GM12891 (cell line): Measurements from ENCODE around the gene DNAJC7.

ENCODE experiments used
- DNase-seq: peaks from one replicate; pipeline ENCODE4 v3.0.0; 2011; ENCODE audit warnings: low spot score; ENCODE audit not compliant: insufficient read length
- FAIRE-seq: peaks from 2 replicates; lab custom pipeline; 2011; peaks lifted over from hg19 to GRCh38; lab: Jason Lieb, UNC
- PAX5 ChIP-seq: IDR thresholded peaks from 2 replicates; pipeline ENCODE4 v1.6.1; 2011; ENCODE audit warnings: low read length, moderate library complexity, mild to moderate bottlenecking; ENCODE audit not compliant: insufficient read depth, severe bottlenecking
- POLR2A ChIP-seq: IDR thresholded peaks from 2 replicates; pipeline ENCODE4 v1.6.1; 2011; ENCODE audit warnings: low read depth, low read length, control low read depth
- POLR2AphosphoS5 ChIP-seq: IDR thresholded peaks from 2 replicates; pipeline ENCODE4 v1.6.1; 2011; ENCODE audit warnings: low read depth, low read length, control low read depth
- POU2F2 ChIP-seq: IDR thresholded peaks from 2 replicates; pipeline ENCODE4 v1.6.1; 2011; ENCODE audit warnings: low read depth, mild to moderate bottlenecking, control low read depth, low read length, moderate library complexity
- SPI1 ChIP-seq: IDR thresholded peaks from 2 replicates; pipeline ENCODE4 v1.6.1; 2011; ENCODE audit warnings: low read depth, low read length, control low read depth
- TAF1 ChIP-seq: IDR thresholded peaks from 2 replicates; pipeline ENCODE4 v1.6.1; 2011; ENCODE audit warnings: low read depth, low read length, control low read depth

Gene DNAJC7

DNA sequence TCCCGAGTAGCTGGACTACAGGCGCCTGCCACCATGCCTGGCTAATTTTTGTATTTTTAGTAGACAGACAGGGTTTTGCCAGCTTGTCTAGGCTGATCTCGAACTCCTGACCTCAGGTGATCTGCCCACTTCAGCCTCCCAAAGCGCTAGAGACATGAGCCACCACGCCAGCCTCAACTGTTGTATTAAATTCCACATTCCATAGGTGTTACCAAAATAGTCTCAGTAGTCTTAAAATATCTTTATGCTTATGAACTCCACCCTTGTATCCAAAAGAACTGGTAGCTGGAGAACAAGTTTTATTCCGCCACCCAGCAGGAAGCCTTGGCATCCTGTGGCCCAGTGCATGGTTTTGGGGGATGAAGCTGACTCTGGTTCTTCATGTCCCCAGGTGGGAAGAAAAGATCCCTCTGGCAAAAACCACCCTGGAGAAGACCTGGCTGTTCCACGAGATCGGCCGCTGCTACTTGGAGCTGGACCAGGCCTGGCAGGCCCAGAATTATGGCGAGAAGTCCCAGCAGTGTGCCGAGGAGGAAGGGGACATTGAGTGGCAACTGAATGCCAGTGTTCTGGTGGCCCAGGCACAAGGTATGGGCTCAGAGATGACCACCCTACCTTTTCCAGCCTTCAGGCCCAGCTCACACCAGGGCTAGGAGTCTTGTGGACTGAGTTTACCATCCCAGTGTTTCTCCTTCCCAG is 68.3 kb downstream of the DNAJC7 start:
- FAIRE-seq (no peak), DNase-seq (no peak)
- no peak for TF ChIP-seq POU2F2
- no peak for TF ChIP-seq SPI1
- no peak for TF ChIP-seq POLR2A
- no peak for TF ChIP-seq PAX5
- TF ChIP-seq TAF1: no peak
- TF ChIP-seq POLR2AphosphoS5: no peak

DNA sequence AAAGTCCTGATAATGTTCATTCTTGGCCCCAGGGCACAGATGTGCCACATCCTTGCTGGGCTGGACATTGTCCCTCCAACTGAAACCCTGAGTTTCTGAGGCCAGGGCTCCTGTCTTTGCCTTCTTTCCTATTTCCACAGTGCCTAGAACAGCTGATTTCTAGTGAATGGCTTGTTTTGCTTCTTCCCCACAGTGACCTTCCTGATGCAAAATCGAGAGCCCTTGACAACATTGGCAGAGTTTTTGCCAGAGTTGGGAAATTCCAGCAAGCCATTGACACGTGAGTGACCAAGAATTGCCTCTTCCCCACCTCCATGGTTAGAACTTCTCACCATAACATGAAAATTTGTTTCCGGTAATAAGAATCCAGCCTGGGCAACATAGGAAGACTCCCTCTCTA is 72.3 kb downstream of the DNAJC7 start:
- DNase-seq: no peak
- TF ChIP-seq POLR2A: no peak
- no peak for TF ChIP-seq TAF1
- no peak for TF ChIP-seq POU2F2
- no peak for FAIRE-seq

DNA sequence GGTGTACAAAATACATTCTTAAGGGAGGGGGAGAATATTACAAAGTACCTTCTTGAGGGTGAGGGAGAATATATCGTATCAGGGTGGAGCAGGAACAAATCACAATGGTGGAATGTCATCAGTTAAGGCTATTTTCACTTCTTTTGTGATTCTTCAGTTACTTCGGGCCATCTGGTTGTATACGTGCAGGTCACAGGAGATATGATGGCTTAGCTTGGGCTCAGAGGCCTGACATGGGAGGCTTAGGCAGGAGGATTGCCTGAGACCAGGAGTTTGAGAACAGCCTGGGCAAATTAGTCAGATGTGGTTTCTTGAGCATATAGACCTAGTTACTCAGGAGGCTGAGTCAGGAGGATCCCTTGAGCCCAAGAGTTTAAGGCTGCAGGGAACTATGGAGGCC is 73.7 kb downstream of the DNAJC7 start:
- no peak for TF ChIP-seq POLR2AphosphoS5
- TF ChIP-seq POLR2A: no peak
- TF ChIP-seq SPI1: no peak
- TF ChIP-seq TAF1: no peak
- no peak for TF ChIP-seq PAX5
- TF ChIP-seq POU2F2: no peak
- DNase-seq (no peak), FAIRE-seq (no peak)

DNA sequence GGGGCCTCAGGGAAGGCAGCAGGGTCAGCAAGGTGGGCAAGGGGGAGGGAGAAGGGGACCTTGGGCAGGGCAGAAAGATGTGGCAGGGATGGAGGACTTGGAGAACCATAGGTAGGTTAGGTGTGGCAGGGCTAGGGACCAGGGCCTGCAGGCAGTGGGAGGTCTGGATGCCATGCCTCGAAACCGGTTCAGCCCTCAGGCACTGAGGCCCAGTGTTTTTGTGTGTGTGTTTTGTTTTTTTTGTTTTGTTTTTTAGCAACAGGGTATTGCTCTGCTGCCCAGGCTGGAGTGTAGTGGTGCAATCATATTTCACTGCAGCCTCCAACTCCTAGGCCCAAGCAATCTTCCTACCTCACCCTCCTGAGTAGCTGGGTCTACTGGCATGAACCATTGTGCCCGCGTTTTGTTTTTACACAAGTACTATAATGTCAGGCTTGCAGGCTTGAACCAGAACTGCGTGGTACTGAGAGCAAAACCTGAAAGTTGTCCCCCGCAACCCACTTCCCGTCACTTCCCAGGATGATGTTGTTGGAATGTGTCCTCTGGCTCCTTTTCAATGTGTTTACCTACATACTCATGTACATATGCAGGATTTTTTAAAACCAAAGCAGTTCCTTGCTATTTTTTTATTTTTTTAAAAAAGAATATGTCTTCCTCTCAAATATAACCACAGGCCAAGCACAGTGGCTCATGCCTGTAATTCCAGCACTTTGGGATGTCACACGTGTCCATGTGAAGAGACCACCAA is 74.4 kb downstream of the DNAJC7 start:
- no peak for TF ChIP-seq POU2F2
- TF ChIP-seq POLR2A: no peak
- TF ChIP-seq SPI1: no peak
- TF ChIP-seq POLR2AphosphoS5: no peak
- TF ChIP-seq PAX5: no peak
- TF ChIP-seq TAF1: no peak

DNA sequence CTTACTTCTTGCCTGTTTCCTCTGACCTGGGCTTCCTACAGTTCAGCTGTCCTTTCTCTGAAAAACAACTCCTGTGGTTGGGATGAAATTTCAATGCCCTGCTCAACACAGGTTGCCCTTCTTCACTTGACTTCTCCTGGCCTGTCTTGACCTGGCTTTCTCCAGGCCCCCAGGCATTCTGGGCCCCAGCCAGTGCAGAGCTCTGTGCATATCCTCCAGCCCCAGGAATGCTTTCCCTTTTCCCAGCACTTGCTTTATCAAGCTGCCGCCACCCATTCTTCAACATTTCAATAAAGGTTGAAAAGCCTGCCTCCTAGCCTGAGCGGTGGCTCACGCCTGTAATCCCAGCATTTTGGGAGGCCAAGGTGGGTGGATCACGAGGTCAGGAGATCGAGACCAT is 76.1 kb downstream of the DNAJC7 start:
- TF ChIP-seq PAX5 (no peak), SPI1 (no peak), POLR2A (no peak), TAF1 (no peak), POU2F2 (no peak), POLR2AphosphoS5 (no peak)
- no peak for DNase-seq
- no peak for FAIRE-seq

More for the DNA sequence above, 74.4 kb downstream of the DNAJC7 start:
- DNase-seq (no peak), FAIRE-seq (no peak)

GRCh38 chr17:41939693-41940090 is 77.5 kb downstream of the DNAJC7 start:
- DNase-seq (no peak), FAIRE-seq (no peak)
- TF ChIP-seq POU2F2 (no peak), POLR2A (no peak), TAF1 (no peak), POLR2AphosphoS5 (no peak), PAX5 (no peak), SPI1 (no peak)

- no peak for DNase-seq
- TF ChIP-seq POU2F2 (no peak), PAX5 (no peak), TAF1 (no peak), POLR2AphosphoS5 (no peak), POLR2A (no peak), SPI1 (no peak)
- no peak for FAIRE-seq
These were observed 78.1 kb downstream of the DNAJC7 start for GRCh38 chr17:41939044-41939692.

GRCh38 chr17:41937970-41938954 is 79.0 kb downstream of the DNAJC7 start:
- DNase-seq (no peak), FAIRE-seq (no peak)
- TF ChIP-seq POLR2AphosphoS5 (no peak), SPI1 (no peak), TAF1 (no peak), PAX5 (no peak), POU2F2 (no peak), POLR2A (no peak)

- no peak for DNase-seq
- TF ChIP-seq POU2F2 (no peak), SPI1 (no peak), POLR2AphosphoS5 (no peak), PAX5 (no peak), TAF1 (no peak), POLR2A (no peak)
- FAIRE-seq: no peak
These were observed 81.6 kb downstream of the DNAJC7 start for GRCh38 chr17:41935641-41936040.
